GM12878 (cell line): ENCODE results near the gene IQUB. TPM values are rescaled to one million over a fixed set of nuclear protein-coding genes. Genes with fewer than 3 reads are reported as not detected.

Source experiments
- ATAC-seq: fragments of 200-7000 bp; cut with Tn5 transposase; 3 replicates; pipeline ENCODE4 v1.9.1; 2020; ENCODE audit warnings: mild to moderate bottlenecking, moderate library complexity
- BruUV-seq: library from RNA; stranded (reverse); fragments of 400-500 nt; replicated peaks from 2 replicates; lab custom pipeline; 2021; lab: Mats Ljungman, UMichigan
- CTCF ChIA-PET: fragments of 300-600 bp; sonication (Branson Sonifier 250); formaldehyde crosslinking; extraction: SDS; loops from one replicate; lab custom pipeline; 2021; ENCODE audit warnings: inconsistent platforms; lab: Yijun Ruan, JAX
- POLR2A ChIA-PET: fragments of 350-600 bp; formaldehyde crosslinking; extraction: SDS; loops from one replicate; lab custom pipeline; 2021; ENCODE audit warnings: inconsistent platforms; lab: Charles Lee
- RAD21 ChIA-PET: fragments of 300-600 bp; sonication (Branson Sonifier 250); formaldehyde crosslinking; loops from one replicate; lab custom pipeline; 2023; ENCODE audit warnings: antibody characterized with exemption; ENCODE audit not compliant: unreplicated experiment; lab: Charles Lee
- SMC1A ChIA-PET: fragments of 300-600 bp; sonication (Branson Sonifier 250); formaldehyde crosslinking; loops from one replicate; lab custom pipeline; 2023; ENCODE audit not compliant: unreplicated experiment, uncharacterized antibody; lab: Charles Lee
- DNase-seq: peaks from one replicate; pipeline ENCODE4 v3.0.0-alpha.2; 2011; ENCODE audit warnings: low read depth, low spot score
- FAIRE-seq: peaks from 3 replicates; lab custom pipeline; 2011; peaks lifted over from hg19 to GRCh38; lab: Jason Lieb, UNC
- H2AFZ ChIP-seq: 2 replicates; pipeline ENCODE4 v1.6.0; 2011; ENCODE audit warnings: low read depth, low read length, control low read depth; ENCODE audit not compliant: control insufficient read depth
- H3K27ac ChIP-seq: 2 replicates; pipeline ENCODE4 v1.5.1; 2011; ENCODE audit warnings: control low read depth; ENCODE audit not compliant: control insufficient read depth, insufficient read depth
- H3K27me3 ChIP-seq, 2 experiments: replicated peaks in 1 of 2; 2 replicates each; pipeline versions ENCODE4 v1.6.0 to v1.6.1; 2011; ENCODE audit warnings: low read length in 1 of 2; ENCODE audit not compliant: control insufficient read depth in 2 of 2, insufficient read depth in 2 of 2
- H3K36me3 ChIP-seq, 2 experiments: 2 replicates each; pipeline ENCODE4 v1.5.1; 2011; ENCODE audit warnings: low read length in 1 of 2; ENCODE audit not compliant: control insufficient read depth in 2 of 2, insufficient read depth in 2 of 2
- H3K4me1 ChIP-seq: 2 replicates; pipeline ENCODE4 v1.6.1; 2011; ENCODE audit warnings: mild to moderate bottlenecking, low read length, moderate library complexity, mixed read lengths; ENCODE audit not compliant: control insufficient read depth, insufficient read depth
- H3K4me2 ChIP-seq: 2 replicates; pipeline ENCODE4 v1.6.0; 2011; ENCODE audit warnings: control low read depth; ENCODE audit not compliant: control insufficient read depth, insufficient read depth
- H3K4me3 ChIP-seq: fragments of 200-600 bp; sonication (generic); 2 replicates; pipeline ENCODE4 v1.5.1; 2016
- H3K79me2 ChIP-seq: 2 replicates; pipeline ENCODE4 v1.6.0; 2011; ENCODE audit warnings: low read length; ENCODE audit not compliant: control insufficient read depth, insufficient read depth
- H3K9ac ChIP-seq: 2 replicates; pipeline ENCODE4 v1.8.0; 2011; ENCODE audit warnings: low read length, control low read depth, mixed read lengths; ENCODE audit not compliant: control insufficient read depth, insufficient read depth
- H3K9me3 ChIP-seq: replicated peaks from 3 replicates; pipeline ENCODE4 v1.5.1; 2011; ENCODE audit warnings: mild to moderate bottlenecking, low read length; ENCODE audit not compliant: control insufficient read depth, insufficient read depth
- H4K20me1 ChIP-seq: 2 replicates; pipeline ENCODE4 v1.6.0; 2011; ENCODE audit not compliant: control insufficient read depth, insufficient read depth
- CBX5 ChIP-seq: sonication (generic); IDR thresholded peaks from 2 replicates; pipeline ENCODE4 v1.6.1; 2016; ENCODE audit warnings: low read depth, moderate library complexity, mild to moderate bottlenecking, inconsistent platforms
- CREM ChIP-seq: IDR thresholded peaks from 2 replicates; pipeline ENCODE4 v1.6.1; 2014; ENCODE audit warnings: antibody characterized with exemption, low read depth
- DPF2 ChIP-seq: fragments of 450-650 bp; IDR thresholded peaks from 2 replicates; pipeline ENCODE4 v1.6.1; 2017; ENCODE audit warnings: mild to moderate bottlenecking
- FOS ChIP-seq: IDR thresholded peaks from 3 replicates; pipeline ENCODE4 v1.6.1; 2011; ENCODE audit warnings: borderline replicate concordance; ENCODE audit not compliant: insufficient read length; ENCODE audit errors: extremely low read depth
- MLLT1 ChIP-seq: fragments of 450-650 bp; IDR thresholded peaks from 2 replicates; pipeline ENCODE4 v1.6.1; 2016; ENCODE audit warnings: mild to moderate bottlenecking
- NR2C2 ChIP-seq: IDR thresholded peaks from 2 replicates; pipeline ENCODE4 v1.6.1; 2011; ENCODE audit warnings: borderline replicate concordance, low read depth; ENCODE audit not compliant: control insufficient read depth, insufficient read length
- PAX8 ChIP-seq: fragments of 450-650 bp; IDR thresholded peaks from 2 replicates; pipeline ENCODE4 v1.6.1; 2017; ENCODE audit warnings: mild to moderate bottlenecking, moderate library complexity
- RB1 ChIP-seq: fragments of 450-650 bp; formaldehyde crosslinking; IDR thresholded peaks from 2 replicates; pipeline ENCODE4 v1.6.1; 2017; ENCODE audit warnings: mild to moderate bottlenecking, borderline replicate concordance
- RELA ChIP-seq: fragments of 450-650 bp; IDR thresholded peaks from 2 replicates; pipeline ENCODE4 v1.8.0; 2014; ENCODE audit warnings: borderline replicate concordance; ENCODE audit not compliant: partially characterized antibody
- SKIL ChIP-seq: fragments of 450-650 bp; IDR thresholded peaks from 2 replicates; pipeline ENCODE4 v1.6.1; 2017; ENCODE audit warnings: mild to moderate bottlenecking, low read depth, inconsistent platforms; ENCODE audit not compliant: poor library complexity, severe bottlenecking
- SMAD1 ChIP-seq: fragments of 450-650 bp; IDR thresholded peaks from 2 replicates; pipeline ENCODE4 v1.6.1; 2018; ENCODE audit warnings: mild to moderate bottlenecking, low read depth; ENCODE audit not compliant: partially characterized antibody
- SPI1 ChIP-seq: IDR thresholded peaks from 2 replicates; pipeline ENCODE4 v1.6.1; 2011; ENCODE audit warnings: low read depth, mild to moderate bottlenecking, low read length, moderate library complexity, borderline replicate concordance; ENCODE audit not compliant: insufficient read depth
- SUPT20H ChIP-seq: IDR thresholded peaks from 2 replicates; pipeline ENCODE4 v1.6.1; 2011; ENCODE audit warnings: low read depth, mild to moderate bottlenecking, low read length, moderate library complexity, borderline replicate concordance; ENCODE audit not compliant: control insufficient read depth
- TAF1 ChIP-seq: IDR thresholded peaks from 2 replicates; pipeline ENCODE4 v1.6.1; 2011; ENCODE audit warnings: mild to moderate bottlenecking, low read depth, low read length, borderline replicate concordance
- WGBS: methylation state at CpG from one replicate; pipeline ENCODE4 v1.1.6; 2016; ENCODE audit warnings: low lambda C conversion rate; ENCODE audit not compliant: insufficient replicate concordance, insufficient coverage; ENCODE audit errors: missing lambda C conversion rate; 5-methylcytosine and 5-hydroxymethylcytosine counted together
- in situ Hi-C: fragments of 300-500 bp; cut with MboI; formaldehyde crosslinking; loops from 9 replicates; pipeline ENCODE4 v1.14.3; 2018; ENCODE audit warnings: mixed read lengths
- intact Hi-C: fragments of 100-400 bp; cut with micrococcal nuclease; formaldehyde crosslinking; loops from one replicate; pipeline ENCODE4 v1.14.2; 2022; ENCODE audit not compliant: unreplicated experiment
- polyA plus RNA-seq, 11 experiments: library from polyadenylated mRNA; depleted of rRNA in 4 of 11; unstranded in 6 of 11; stranded (reverse) in 5 of 11; fragments of >200 nt; fragmentation: Nextera tagmentation in 4 of 11; fragmentation: Illumina TruSeq in 1 of 11; extraction: Ambion mirVana in 4 of 11; extraction: Trizol in 1 of 11; gene quantifications; 1 replicate in 1 of 11; 2 replicates in 10 of 11; pipeline versions ENCODE4 v1.2.1 to v1.2.3, GENCODE V29; 2011 to 2016; ENCODE audit warnings: inconsistent platforms in 2 of 11, missing spikeins in 2 of 11, low read depth in 1 of 11
- total RNA-seq, 4 experiments: library from RNA; depleted of rRNA in 3 of 4; stranded (reverse); fragments of >200 nt in 3 of 4; fragmentation: Illumina TruSeq in 1 of 4; extraction: Trizol in 1 of 4; gene quantifications; 2 replicates each; pipeline versions ENCODE4 v1.2.1 to v1.2.3, GENCODE V29; 2013 to 2021
- TF ChIP-seq, protein P1 (sequence below): fragments of 450-650 bp; formaldehyde crosslinking; IDR thresholded peaks from 2 replicates; pipeline ENCODE4 v1.5.0; 2022; ENCODE audit warnings: mild to moderate bottlenecking, missing genetic modification characterization

IQUB gene
- total and polyA plus RNA-seq, 10 of the 15 experiments (the other 5 are each of a cell fraction or from before 2014, with no cell fraction given), result 0.04 to 0.08 TPM; not detected in 8

- TF ChIP-seq NR2C2 (no peak), FOS (no peak), DPF2 (no peak), CBX5 (no peak)
Measured at GRCh38 chr7:123432601-123433000, 101.8 kb downstream of the IQUB start (continued).

DNA sequence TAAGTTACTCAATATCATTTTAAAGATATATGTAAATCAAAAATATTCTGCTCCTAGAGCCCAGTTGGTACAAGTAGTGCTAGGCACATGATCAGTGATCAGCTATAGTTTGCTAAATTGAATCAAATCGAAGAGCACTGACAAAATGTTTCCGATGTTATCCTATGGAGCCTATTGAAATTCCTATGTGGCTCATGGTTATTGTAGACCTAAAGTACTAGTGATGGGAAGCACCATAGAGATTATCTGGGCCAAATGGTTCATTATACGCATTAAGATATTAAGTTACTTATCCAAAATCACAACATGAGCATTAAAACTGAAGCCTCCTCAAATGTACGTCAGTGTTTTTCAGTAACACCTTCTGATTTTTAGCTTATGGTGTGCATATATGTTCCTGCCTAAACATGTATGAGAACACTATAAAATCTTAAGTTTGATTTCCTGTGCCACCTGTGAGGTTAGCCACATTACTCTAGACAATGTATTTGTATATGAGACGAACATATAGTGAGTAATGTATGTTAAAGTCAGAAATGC, 103.2 kb downstream of the IQUB start:
- no peaks in the 10 kb centered on the region for H3K4me1 ChIP-seq
- in situ Hi-C loops (no loop called here), intact Hi-C loops (no loop called here)
- H3K4me3 ChIP-seq, result no peak overlapping the region
- no TSS peak for BruUV-seq
- H3K79me2 ChIP-seq, result no peaks in the 10 kb centered on the region
- H3K9me3 ChIP-seq, result no peaks in the 10 kb centered on the region
- ChIA-PET POLR2A (no interaction called here), RAD21 (no interaction called here), CTCF (interaction anchor here (1.0 kb wide), 1 partner anchor 24 kb away, joined by 3 read pairs; no protein-coding TSS in a partner anchor), SMC1A (no interaction called here)
- no peaks in the 10 kb centered on the region for H3K27me3 ChIP-seq
- FAIRE-seq, result no peak
- WGBS, result 49% methylated on average over 5 of the region's 5 CpGs
- DNase-seq, result no peak
- ATAC-seq, result no peak
- H3K4me2 ChIP-seq, result no peak overlapping the region
- no peak overlapping the region for H2AFZ ChIP-seq
- H3K9ac ChIP-seq, result no peak overlapping the region
- H3K27ac ChIP-seq, result no peak overlapping the region
- H4K20me1 ChIP-seq, result no peaks in the 10 kb centered on the region
- TF ChIP-seq MLLT1, result no peak
- TF ChIP-seq, protein P1, sequence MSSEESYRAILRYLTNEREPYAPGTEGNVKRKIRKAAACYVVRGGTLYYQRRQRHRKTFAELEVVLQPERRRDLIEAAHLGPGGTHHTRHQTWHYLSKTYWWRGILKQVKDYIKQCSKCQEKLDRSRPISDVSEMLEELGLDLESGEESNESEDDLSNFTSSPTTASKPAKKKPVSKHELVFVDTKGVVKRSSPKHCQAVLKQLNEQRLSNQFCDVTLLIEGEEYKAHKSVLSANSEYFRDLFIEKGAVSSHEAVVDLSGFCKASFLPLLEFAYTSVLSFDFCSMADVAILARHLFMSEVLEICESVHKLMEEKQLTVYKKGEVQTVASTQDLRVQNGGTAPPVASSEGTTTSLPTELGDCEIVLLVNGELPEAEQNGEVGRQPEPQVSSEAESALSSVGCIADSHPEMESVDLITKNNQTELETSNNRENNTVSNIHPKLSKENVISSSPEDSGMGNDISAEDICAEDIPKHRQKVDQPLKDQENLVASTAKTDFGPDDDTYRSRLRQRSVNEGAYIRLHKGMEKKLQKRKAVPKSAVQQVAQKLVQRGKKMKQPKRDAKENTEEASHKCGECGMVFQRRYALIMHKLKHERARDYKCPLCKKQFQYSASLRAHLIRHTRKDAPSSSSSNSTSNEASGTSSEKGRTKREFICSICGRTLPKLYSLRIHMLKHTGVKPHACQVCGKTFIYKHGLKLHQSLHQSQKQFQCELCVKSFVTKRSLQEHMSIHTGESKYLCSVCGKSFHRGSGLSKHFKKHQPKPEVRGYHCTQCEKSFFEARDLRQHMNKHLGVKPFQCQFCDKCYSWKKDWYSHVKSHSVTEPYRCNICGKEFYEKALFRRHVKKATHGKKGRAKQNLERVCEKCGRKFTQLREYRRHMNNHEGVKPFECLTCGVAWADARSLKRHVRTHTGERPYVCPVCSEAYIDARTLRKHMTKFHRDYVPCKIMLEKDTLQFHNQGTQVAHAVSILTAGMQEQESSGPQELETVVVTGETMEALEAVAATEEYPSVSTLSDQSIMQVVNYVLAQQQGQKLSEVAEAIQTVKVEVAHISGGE (CRISPR knock-in tag), result no peak
- no peak for TF ChIP-seq SKIL
- TF ChIP-seq CREM, result no peak
- no peak for TF ChIP-seq TAF1
- no peak for TF ChIP-seq RB1
- TF ChIP-seq RELA, result no peak
- no peak for TF ChIP-seq DPF2
- no peak for TF ChIP-seq SUPT20H
- TF ChIP-seq PAX8, result no peak
- no peak for TF ChIP-seq SMAD1
- TF ChIP-seq SPI1, result no peak
- H3K36me3 ChIP-seq, result no peaks in the 10 kb centered on the region
